GM12891 (cell line): Measurements from ENCODE around the gene DAPL1.

Experiments
- DNase-seq: peaks from one replicate; pipeline ENCODE4 v3.0.0; 2011; ENCODE audit warnings: low spot score; ENCODE audit not compliant: insufficient read length
- FAIRE-seq: peaks from 2 replicates; lab custom pipeline; 2011; peaks lifted over from hg19 to GRCh38; lab: Jason Lieb, UNC
- PAX5 ChIP-seq: IDR thresholded peaks from 2 replicates; pipeline ENCODE4 v1.6.1; 2011; ENCODE audit warnings: low read length, moderate library complexity, mild to moderate bottlenecking; ENCODE audit not compliant: insufficient read depth, severe bottlenecking
- POLR2A ChIP-seq: IDR thresholded peaks from 2 replicates; pipeline ENCODE4 v1.6.1; 2011; ENCODE audit warnings: low read depth, low read length, control low read depth
- POLR2AphosphoS5 ChIP-seq: IDR thresholded peaks from 2 replicates; pipeline ENCODE4 v1.6.1; 2011; ENCODE audit warnings: low read depth, low read length, control low read depth
- POU2F2 ChIP-seq: IDR thresholded peaks from 2 replicates; pipeline ENCODE4 v1.6.1; 2011; ENCODE audit warnings: low read depth, mild to moderate bottlenecking, control low read depth, low read length, moderate library complexity
- SPI1 ChIP-seq: IDR thresholded peaks from 2 replicates; pipeline ENCODE4 v1.6.1; 2011; ENCODE audit warnings: low read depth, low read length, control low read depth
- TAF1 ChIP-seq: IDR thresholded peaks from 2 replicates; pipeline ENCODE4 v1.6.1; 2011; ENCODE audit warnings: low read depth, low read length, control low read depth

Gene DAPL1

DNA sequence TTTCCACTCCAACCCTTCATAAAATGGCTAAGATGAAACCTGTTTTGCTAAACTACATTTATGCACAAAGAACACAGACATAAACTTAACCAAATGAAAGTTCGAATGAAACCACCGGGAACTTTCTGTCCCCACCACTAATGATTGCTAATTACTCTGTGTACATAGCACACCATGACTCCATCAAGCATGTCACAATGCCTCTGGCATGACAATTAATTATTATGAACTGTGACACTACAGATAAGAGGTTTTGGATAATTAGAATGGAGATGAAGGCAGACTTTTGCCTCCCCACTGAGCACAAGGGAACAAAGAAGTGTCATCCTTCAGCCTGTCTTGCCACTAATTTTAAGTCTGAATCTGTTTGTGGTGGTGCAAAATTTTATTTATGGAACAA, 1.5 kb downstream of the DAPL1 start:
- DNase-seq, result no peak
- TF ChIP-seq TAF1, result no peak
- no peak for TF ChIP-seq PAX5
- no peak for TF ChIP-seq POLR2A
- no peak for TF ChIP-seq POU2F2
- no peak for FAIRE-seq

DNA sequence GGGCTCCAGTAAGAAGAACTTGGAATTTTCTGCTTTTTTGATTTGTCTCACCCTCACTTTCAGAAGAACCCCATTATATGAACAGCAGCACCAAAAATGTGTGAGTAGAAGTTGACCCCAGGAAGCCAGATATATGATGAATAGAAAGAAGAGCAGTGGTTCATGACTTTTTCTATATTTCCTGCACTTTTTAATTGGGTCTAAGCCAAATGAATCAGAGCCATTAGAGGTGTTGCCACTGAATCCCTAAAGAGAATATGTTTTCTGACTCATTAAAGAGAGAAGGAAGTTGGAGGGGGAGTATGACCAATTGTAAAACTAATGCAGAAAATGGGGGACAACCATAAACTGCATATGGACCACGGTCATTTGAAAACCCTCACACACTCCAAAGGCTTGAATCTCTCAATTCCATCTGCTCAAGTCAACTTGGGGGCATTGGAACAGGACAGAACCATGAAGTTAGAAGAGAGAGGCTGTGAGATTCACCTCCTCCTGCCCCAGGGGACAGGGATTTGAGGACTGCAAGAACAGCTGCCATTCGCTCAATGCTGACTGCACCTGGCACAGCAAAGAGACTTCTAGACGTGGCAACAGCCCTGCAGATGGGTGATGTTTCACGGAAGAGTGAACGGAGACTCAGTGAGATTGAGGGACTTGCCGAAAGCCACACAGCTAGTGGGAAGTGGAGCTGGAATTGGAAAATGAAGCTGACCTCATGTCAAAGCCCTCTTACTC, 3.0 kb downstream of the DAPL1 start:
- TF ChIP-seq POLR2AphosphoS5 (no peak), POLR2A (no peak), POU2F2 (no peak), TAF1 (no peak), PAX5 (no peak), SPI1 (no peak)
- no peak for DNase-seq
- FAIRE-seq, result no peak

DNA sequence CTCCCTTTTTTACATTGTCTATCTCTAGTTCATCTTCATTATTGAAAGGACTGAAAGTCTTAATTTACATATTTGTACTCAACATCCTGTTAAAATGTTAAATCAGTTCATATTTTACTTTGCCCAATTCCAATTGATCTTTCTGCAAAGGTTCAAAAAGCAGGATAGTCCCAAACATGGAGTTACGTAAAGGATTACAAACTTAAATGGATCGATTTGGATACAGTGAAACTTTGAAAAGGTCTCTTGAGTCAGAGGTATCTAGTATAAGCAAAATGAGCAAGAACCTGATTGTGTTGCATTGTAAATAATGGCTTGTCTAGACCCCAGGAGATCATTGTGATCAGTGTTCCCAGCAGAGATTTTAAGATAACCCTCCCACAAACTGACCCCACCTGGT, 4.1 kb downstream of the DAPL1 start:
- no peak for DNase-seq
- TF ChIP-seq POU2F2, result no peak
- no peak for TF ChIP-seq PAX5
- no peak for FAIRE-seq

DNA sequence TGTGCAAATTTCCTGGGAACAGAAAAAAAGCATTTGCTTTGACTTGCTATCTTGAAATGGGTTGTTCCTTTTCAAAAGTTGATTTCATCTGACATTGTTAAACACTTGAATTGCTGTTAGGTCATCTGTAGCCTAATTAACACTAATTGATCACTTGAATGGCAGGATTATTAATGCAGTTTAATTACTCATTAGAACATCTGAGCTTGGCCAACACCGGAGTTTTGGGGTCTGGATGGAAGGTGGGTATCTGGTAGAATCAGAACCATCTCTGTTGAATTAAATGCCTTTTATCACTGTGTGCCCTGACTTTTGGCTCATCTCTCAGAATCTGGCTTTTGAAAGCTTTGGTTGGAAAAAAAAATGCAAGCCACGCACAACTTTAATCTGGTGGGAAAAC, 8.4 kb downstream of the DAPL1 start:
- DNase-seq (no peak), FAIRE-seq (no peak)
- TF ChIP-seq PAX5 (no peak), SPI1 (no peak), POU2F2 (no peak), TAF1 (no peak), POLR2A (no peak), POLR2AphosphoS5 (no peak)

DNA sequence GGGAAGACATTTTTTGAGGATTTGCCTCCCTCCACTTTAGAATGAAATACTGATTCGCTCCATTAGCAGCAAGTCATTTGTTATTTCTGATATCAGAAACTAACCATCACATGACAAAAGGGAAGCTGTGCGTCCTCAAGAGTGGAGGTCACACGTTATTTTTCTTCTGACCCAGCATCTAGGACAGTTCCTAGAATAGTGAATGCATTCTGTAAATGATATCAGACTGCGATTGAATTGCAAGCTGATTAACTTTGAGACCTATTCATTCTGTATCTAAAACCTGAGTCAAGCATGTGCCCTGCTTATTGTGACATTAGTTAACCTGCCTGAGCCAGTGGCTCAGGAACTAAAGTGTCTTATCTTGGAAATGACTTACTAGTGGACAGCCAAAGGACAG, 10.1 kb downstream of the DAPL1 start:
- FAIRE-seq, result no peak
- TF ChIP-seq SPI1, result no peak
- no peak for TF ChIP-seq PAX5
- TF ChIP-seq POLR2AphosphoS5, result no peak
- no peak for TF ChIP-seq POU2F2
- TF ChIP-seq TAF1, result no peak
- no peak for DNase-seq

DNA sequence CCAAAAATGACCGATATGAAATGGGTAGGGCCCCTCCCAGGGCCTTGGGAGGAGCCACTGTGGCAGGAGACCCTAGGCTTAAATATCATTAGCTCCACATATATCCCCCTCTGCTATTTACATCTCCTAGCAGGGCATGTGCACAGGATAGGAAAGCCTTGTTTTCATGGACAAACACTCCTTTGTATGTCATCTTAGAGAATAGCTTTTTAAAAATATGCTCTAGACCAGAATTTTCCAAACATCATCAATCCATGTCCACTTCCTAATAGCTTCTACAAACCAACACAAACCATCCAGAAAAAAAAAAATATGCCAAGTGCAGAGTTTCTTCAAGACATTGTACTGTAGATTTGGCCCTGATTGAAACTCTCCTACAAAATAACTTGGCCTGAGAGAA, 10.8 kb downstream of the DAPL1 start:
- no peak for FAIRE-seq
- DNase-seq, result no peak
- TF ChIP-seq POU2F2, result no peak
- no peak for TF ChIP-seq PAX5

DNA sequence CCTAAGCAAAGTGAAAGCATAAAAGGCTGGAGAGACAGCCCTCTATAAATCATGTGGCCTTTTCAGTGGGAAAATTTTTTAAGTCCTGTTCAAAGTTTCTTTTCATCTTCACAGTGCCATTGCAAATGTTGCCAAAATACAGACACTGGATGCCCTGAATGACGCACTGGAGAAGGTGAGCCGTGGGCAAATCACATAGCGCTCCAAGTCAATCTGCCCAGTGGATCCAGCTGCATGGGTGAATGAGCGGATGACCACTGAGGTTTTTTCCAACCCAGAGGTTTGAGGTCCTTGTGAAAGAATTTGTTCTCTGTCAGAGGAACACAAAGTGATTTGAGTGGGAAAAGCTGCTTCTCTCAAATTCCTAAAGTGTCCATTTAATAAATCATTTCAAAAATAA, 11.8 kb downstream of the DAPL1 start:
- FAIRE-seq, result no peak
- TF ChIP-seq POLR2A (no peak), POU2F2 (no peak), PAX5 (no peak), POLR2AphosphoS5 (no peak), SPI1 (no peak), TAF1 (no peak)
- no peak for DNase-seq

DNA sequence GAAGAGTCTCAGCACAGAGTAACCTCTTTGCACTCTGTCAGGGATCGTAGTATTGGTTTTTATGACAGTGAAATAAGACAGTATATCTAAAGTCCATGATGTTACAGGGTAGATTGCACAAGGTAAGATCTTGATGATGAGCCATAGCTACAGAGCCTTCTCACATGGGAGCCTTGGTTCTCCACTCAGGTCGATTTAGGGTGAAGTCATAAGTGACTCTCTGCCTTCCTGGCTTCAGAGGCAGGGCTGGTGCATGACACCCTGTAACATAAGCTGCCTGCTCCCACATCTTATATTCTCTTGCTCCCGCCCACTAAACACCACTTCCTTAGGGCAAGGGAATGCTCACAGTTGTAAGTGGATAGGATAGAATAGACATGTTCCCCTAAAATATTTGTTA, 13.3 kb downstream of the DAPL1 start:
- no peak for DNase-seq
- TF ChIP-seq TAF1 (no peak), POLR2AphosphoS5 (no peak), POU2F2 (no peak), PAX5 (no peak), SPI1 (no peak)
- no peak for FAIRE-seq

DNA sequence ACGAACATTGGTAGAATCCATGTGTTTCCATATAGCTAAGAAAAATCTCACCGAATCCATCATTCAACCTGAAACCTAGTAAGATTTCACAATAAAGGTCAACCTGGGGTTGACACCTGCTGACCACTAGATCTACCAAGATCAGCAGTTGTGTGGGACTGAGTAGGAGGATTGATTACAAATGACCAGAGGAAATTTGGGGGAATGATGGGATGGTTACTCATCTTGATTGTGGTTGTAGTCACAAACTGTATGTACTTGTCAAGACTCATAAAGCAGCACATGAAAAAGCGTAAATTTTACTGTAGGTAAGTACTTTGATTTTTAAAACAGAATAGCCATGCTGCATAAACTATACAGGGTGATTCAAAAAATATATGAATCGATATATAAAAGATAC, 14.7 kb downstream of the DAPL1 start:
- TF ChIP-seq SPI1, result no peak
- no peak for TF ChIP-seq POLR2AphosphoS5
- FAIRE-seq (no peak), DNase-seq (no peak)

DNA sequence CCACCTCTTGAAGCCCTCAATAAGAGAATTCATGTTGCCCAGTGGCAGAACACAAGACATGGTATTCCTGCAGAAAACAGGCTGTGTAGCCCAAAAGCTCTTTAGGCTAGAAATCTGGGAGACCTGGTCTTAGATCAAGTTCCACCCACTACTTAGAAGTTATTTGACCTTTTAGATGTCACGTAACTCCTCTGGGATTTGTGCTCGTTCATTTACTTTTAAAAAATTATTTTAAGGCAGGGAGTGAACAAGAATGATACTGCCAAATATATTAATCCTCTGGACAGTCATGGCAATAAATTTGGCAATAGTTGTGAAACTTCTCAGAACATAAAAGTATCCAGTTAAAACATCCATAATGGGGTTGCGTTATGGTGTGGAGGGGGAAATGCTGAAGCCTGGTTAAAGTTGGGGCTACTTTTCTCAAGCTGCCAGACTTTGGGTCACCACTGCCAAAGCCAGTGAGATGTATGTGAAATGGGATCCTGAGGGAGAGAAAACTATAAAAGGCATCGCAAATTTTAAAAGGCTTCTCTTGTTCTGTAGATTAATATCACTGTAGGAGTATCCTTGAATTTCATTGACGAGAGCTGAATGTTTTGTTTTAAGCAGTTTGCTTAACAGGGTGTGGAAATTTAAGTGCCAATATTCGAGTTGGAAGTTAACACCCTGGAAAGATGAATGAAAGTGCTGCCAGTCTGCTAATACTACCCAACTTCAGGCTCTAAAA, 15.8 kb downstream of the DAPL1 start:
- no peak for FAIRE-seq
- TF ChIP-seq TAF1, result no peak
- no peak for TF ChIP-seq POLR2AphosphoS5
- no peak for TF ChIP-seq SPI1
- no peak for TF ChIP-seq POLR2A
- no peak for TF ChIP-seq PAX5
- TF ChIP-seq POU2F2, result no peak
- no peak for DNase-seq

DNA sequence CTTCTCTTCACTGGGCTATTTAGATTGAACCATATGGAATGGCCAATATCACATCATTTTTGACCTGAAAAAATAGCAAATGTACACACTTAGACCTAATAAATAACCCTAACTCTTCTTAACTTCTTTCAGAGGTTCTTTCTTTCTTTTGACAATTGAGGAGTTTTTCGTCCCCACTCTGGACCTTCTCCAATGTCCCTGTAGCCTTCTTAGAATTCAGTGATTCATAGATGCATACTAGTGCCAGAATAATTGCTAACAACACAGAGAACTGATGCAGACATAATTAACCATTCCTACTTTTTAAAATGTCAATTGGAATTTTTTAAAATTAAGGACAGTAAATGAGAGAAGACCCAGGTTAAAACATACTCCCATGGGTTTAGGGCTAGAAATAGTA, 20.0 kb downstream of the DAPL1 start:
- FAIRE-seq (no peak), DNase-seq (no peak)
- TF ChIP-seq SPI1 (no peak), PAX5 (no peak), POLR2A (no peak), POU2F2 (no peak), POLR2AphosphoS5 (no peak)
